Transverse colon (tissue), 4 donors: ENCODE results near the gene PKD2.

Experiments used
- EP300 ChIP-seq: sonication (generic); formaldehyde crosslinking; IDR thresholded peaks from one replicate; pipeline ENCODE4 v1.6.1; 2017; ENCODE audit warnings: antibody characterized with exemption, low read depth
- POLR2A ChIP-seq: fragments of 450-650 bp; IDR thresholded peaks from one replicate; pipeline ENCODE4 v1.6.1; 2016; ENCODE audit warnings: antibody characterized with exemption, mild to moderate bottlenecking, moderate library complexity
- POLR2AphosphoS5 ChIP-seq, 3 donors: sonication (generic); formaldehyde crosslinking; IDR thresholded peaks; one replicate each; pipeline ENCODE4 v1.6.1; 2016; ENCODE audit warnings: antibody characterized with exemption in 3 of 3
- TF ChIP-seq, protein P1 (sequence below), 5 experiments: fragments of 200-600 bp in 3 of 5; fragments of 450-650 bp in 2 of 5; sonication (generic) in 3 of 5; IDR thresholded peaks; 1 replicate in 2 of 5; 2 replicates in 3 of 5; pipeline ENCODE4 v1.5.1; 2016 to 2017; ENCODE audit warnings: antibody characterized with exemption in 5 of 5, inconsistent platforms in 3 of 5, mild to moderate bottlenecking in 2 of 5, moderate library complexity in 1 of 5

DNA sequence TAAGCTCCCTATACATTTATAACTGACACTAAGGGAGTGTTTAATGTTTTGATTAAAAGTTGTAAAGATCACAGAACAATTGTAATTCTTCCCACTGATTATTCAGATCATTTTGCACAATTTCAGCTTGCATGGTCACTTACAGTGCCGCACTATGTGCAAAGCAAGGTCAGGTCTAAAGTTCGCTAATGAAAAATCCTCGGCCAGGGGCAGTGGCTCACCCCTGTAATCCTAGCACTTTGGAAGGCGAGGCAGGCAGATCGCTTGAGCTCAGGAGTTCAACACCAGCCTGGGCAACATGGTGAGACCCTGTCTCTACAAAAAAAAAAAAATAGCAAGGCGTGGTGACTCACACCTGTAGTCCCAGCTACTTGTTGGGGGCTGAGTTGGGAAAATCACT is 57.0 kb downstream of the PKD2 start:
- no peak for TF ChIP-seq POLR2AphosphoS5 (IDR thresholded peaks at IDR 0.05)
- TF ChIP-seq, protein P1, sequence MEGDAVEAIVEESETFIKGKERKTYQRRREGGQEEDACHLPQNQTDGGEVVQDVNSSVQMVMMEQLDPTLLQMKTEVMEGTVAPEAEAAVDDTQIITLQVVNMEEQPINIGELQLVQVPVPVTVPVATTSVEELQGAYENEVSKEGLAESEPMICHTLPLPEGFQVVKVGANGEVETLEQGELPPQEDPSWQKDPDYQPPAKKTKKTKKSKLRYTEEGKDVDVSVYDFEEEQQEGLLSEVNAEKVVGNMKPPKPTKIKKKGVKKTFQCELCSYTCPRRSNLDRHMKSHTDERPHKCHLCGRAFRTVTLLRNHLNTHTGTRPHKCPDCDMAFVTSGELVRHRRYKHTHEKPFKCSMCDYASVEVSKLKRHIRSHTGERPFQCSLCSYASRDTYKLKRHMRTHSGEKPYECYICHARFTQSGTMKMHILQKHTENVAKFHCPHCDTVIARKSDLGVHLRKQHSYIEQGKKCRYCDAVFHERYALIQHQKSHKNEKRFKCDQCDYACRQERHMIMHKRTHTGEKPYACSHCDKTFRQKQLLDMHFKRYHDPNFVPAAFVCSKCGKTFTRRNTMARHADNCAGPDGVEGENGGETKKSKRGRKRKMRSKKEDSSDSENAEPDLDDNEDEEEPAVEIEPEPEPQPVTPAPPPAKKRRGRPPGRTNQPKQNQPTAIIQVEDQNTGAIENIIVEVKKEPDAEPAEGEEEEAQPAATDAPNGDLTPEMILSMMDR (IDR thresholded peaks at IDR 0.05), result no peak
- TF ChIP-seq POLR2A, result no peak
- TF ChIP-seq EP300, result no peak
